Right ventricle myocardium superior (tissue), 1 donor: ENCODE measurements around the gene PHETA1. TPM values are rescaled to one million over a fixed set of nuclear protein-coding genes. Genes with fewer than 3 reads are reported as not detected.
"Not testable (repeated sequence)": the region's sequence is repeated elsewhere in the genome, so short reads cannot be mapped to it uniquely, and the experiment has no call there.

Experiments
- ATAC-seq: fragments of 200-7000 bp; cut with Tn5 transposase; one replicate; pipeline ENCODE4 v1.9.1; 2020; ENCODE audit warnings: mild to moderate bottlenecking; ENCODE audit not compliant: poor library complexity
- DNase-seq: peaks from one replicate; pipeline ENCODE4 v3.0.0-alpha.2; 2020
- intact Hi-C: fragments of 100-400 bp; cut with DNase I; formaldehyde crosslinking; loops from one replicate; pipeline ENCODE4 v1.11.2; 2022
- total RNA-seq: library from RNA; stranded (reverse); fragmentation: NEBNext Ultra II Directional; extraction: Animal tissue kit (Norgen Biotek cat#: 25700); gene quantifications from one replicate; pipeline ENCODE4 v1.2.1, GENCODE V29; 2021
- donor health status: DM: no; HTN: yes; CAD: no; lungs with severe emphysema.

The PHETA1 gene
- total RNA-seq, 1 donor from 2014 or later, result 35.1 TPM

DNA sequence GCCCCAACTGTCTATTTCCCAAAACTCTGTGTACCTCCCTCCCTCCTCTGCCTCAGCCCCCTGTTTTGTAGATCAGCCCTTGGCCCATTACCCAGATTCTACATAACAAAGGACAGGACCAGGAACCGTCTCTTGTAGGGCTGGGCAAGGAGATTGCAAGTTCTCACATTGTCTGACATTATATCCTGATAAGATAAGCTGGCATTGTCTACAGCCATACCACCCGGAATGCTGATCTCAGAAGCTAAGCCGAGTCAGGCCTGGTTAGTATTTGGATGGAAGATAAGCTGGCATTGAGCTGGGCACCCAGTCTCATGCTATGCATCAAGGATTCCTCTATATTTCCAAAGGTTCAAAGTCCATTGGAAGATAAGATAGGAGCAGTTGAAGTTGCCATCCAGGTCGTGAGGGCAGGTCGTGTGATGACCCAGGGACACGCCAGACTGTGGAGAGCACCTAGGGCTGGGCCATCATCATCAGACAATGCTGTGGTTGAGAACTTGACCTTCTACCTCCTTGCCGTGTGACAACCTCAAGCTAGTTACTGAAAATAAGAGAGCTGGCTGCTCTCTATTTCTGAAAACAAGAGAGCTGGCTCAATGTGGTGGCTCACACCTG lies 29.5 kb downstream of the PHETA1 start:
- intact Hi-C loops, result no loop called here
- ATAC-seq (no peak), DNase-seq (no peak)

DNA sequence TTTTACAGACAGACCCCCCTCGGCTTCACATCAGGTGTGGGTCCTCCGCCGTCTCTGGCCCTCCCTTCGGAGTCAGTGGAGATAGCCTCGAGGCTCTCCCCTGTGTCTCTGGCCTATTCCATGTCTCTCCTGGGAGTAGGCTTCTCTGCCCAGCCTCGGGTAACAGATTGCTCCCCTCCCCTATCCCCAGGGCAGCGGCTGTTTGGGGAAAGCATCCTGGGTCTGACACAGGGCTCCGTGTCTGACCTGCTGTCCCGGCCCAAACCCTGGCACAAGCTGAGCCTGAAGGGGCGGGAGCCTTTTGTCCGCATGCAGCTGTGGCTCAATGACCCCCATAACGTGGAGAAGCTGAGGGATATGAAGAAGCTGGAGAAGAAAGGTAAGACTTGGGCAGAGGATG lies 30.8 kb downstream of the PHETA1 start:
- DNase-seq (no peak), ATAC-seq (no peak)
- intact Hi-C loops, result no loop called here

DNA sequence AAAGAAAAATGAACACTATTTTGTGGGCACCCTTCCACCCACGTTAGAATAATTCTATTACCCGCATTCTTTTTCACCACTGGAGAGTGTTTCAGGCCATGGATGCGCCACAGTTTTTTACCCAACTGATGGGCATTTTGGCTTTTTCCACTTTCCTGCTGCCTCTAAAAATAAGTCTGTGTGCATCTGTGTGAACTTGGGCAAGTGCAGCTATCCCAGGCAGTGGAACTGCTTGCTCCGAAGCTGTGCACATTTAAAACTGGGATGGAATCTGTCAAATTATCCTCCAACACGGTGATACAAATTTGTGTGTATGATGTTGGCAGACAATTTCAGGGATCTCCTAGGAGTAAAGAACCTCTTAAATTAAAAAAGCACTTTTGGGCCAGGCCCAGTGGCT lies 31.5 kb downstream of the PHETA1 start:
- no peak for DNase-seq
- ATAC-seq, result no peak

GRCh38 chr12:111336411-111336810 lies 32.5 kb downstream of the PHETA1 start:
- not testable (repeated sequence) for ATAC-seq

More for the DNA sequence above, 31.5 kb downstream of the PHETA1 start:
- intact Hi-C loops, result no loop called here

GRCh38 chr12:111335811-111336210 lies 33.1 kb downstream of the PHETA1 start:
- no peak for DNase-seq
- intact Hi-C loops, result no loop called here
- ATAC-seq, result no peak

More at GRCh38 chr12:111336411-111336810, 32.5 kb downstream of the PHETA1 start:
- intact Hi-C loops, DNase-seq: not testable (repeated sequence)

GRCh38 chr12:111335301-111335700 lies 33.6 kb downstream of the PHETA1 start:
- intact Hi-C loops, ATAC-seq, DNase-seq: not testable (repeated sequence)

- ATAC-seq (no peak), DNase-seq (no peak)
Measured at GRCh38 chr12:111334393-111334915, 34.4 kb downstream of the PHETA1 start.

DNA sequence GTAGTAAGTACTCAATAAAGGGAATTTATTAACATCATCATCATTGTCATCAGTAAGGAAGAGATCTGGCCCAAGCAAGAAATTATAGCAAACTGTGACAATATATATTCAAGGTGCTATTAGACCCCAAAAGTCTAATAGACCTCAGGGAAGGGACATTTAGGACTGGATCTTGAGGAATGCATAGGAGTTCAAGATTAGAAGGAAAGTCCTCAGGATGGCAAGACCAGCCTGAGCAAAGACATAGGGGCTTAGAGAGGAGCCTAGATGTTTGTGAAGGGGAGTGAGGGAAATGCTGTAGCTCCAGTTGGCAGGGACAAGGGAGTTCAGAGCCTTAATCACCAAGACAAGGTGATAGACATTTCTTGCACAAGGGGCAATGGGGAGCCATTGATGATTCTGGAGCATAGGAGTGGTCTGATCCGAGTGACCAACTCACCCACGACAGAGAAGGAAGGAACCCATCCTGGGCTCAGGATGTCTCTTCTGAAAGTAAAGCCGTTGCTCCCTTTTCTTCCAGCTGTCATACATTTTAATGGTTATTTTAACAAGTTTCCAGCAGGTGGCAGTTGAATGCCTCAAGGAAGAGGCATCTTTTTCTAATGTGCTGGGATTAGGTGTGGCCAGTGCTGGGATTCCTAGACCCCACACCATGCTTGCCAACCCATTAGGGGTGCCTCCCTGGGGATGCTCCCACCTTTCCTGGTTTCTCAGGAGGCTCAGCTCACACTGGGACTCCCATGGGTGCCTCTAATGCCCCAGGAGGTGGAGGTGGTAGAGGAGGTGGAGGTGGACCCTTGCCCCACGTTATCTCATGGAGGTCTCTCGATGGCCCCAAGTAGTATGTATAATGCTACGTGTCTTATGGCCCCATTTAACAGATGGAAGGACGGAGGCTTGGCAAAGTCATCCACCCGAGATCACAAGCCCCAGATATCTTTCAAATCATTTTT lies 37.8 kb downstream of the PHETA1 start:
- ATAC-seq, result peak; percentile 42
- DNase-seq, result no peak
- intact Hi-C loops, result no loop called here

More at GRCh38 chr12:111334393-111334915, 34.4 kb downstream of the PHETA1 start:
- intact Hi-C loops, result no loop called here

GRCh38 chr12:111328138-111328537 lies 40.8 kb downstream of the PHETA1 start:
- no peak for DNase-seq
- intact Hi-C loops, result no loop called here
- no peak for ATAC-seq

DNA sequence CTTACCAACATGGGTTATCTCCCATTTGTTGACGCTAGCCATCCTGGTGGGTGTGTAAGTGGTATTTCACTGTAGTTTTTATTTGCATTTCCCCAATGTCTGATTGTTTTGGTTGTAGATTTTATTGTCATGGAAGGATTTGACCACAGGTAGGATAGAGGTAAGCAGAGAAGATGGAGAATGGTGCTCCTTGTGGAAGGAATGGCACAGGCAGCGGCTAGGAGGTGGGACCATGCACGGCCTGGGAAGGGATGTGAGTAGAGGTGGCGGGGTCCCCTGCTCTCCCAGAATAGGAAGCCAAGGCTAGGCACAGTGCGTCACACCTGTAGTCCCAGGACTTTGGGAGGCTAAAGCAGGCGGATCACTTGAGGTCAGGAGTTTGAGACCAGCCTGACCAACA lies 41.4 kb downstream of the PHETA1 start:
- ATAC-seq (no peak), DNase-seq (no peak)
- intact Hi-C loops, result no loop called here

DNA sequence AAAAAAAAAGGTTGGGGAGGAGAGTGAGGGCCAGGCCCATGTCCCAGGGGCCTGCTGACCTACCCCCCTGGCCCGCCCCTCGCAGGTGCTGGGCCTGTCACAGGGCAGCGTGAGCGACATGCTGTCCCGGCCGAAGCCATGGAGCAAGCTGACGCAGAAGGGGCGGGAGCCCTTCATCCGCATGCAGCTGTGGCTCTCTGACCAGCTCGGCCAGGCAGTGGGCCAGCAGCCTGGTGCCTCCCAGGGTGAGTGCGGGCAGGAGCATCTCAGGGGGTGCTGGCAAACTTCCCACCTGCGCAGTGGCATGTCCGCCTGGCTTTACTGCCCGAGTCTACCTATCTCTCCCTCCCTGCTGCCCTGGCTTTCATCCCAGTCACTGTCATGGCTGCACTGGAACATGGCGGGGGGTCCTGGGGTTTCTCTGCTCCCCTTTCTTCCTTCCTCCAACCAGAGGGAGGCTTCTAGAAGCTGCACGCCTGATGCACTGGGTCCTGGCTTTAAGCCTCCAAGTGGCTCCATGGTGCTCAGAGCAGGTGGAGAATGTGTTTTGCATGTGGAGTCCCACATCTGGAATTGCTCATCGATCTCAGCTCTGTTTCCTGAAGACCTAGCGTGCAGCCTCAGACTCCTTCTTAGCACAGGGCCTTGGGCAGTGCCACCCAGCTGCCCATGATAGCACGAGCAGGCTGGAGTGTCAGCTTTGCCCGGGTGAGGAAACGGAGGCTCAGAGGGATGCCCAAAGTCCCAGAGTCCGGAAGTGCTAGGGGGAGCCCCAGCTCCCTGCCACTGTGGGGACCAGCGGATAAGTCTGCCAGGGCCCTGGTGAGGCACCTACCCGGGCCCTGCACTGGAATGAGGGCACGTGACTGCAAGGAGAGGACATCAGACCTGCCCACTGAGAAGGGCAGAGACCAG lies 46.3 kb downstream of the PHETA1 start:
- DNase-seq, result peak; percentile 54
- intact Hi-C loops, result no loop called here
- peak; percentile 70 for ATAC-seq

DNA sequence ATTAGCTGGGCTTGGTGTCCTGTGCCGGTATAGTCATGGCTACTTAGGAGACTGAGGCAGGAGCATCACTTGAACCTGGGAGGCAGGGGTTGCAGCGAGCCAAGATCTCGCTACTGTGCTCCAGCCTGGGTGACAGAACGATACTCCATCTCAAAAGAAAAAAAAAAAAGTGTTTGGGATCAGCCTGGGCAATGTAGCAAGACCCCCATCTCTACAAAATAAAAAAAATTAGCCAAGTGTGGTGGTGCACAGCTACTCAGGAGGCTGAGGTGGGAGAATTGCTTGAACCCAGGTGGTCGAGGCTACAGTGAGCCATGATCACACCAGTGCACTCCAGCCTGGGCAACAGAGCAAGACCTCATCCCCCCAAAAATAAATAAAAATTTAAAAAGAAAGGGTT lies 47.6 kb downstream of the PHETA1 start:
- intact Hi-C loops, result no loop called here

DNA sequence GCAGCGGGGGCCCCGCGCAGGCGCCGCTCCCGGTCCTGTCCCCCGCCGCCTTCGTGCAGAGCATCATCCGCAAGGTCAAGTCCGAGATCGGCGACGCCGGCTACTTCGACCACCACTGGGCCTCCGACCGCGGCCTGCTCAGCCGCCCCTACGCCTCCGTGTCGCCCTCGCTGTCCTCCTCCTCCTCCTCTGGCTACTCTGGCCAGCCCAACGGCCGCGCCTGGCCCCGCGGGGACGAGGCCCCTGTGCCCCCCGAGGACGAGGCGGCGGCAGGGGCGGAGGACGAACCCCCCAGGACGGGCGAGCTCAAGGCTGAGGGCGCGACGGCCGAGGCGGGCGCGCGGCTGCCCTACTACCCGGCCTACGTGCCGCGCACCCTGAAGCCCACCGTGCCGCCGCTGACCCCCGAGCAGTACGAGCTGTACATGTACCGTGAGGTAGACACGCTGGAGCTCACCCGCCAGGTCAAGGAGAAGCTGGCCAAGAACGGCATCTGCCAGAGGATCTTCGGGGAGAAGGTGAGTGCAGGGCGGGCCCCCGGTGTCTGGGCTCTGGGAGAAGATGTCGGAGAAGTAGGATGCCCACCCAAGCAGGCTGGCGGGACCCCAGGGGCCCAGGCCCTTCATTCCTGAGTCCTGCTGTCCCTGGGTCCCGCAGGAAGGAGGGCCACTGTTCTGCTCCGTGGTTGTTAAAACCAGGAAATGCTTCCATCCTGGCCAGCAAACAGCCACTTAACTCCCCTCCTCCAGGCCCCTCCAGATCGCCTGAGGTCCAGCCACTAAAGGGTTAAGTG lies 48.4 kb downstream of the PHETA1 start:
- no peak for DNase-seq
- intact Hi-C loops, result no loop called here
- ATAC-seq, result no peak

More for the DNA sequence above, 47.6 kb downstream of the PHETA1 start:
- DNase-seq (no peak), ATAC-seq (no peak)

GRCh38 chr12:111319600-111320257 lies 49.2 kb downstream of the PHETA1 start:
- intact Hi-C loops, result no loop called here
- ATAC-seq, result no peak
- DNase-seq, result no peak

GRCh38 chr12:111318450-111318849 lies 50.4 kb downstream of the PHETA1 start:
- DNase-seq (no peak), ATAC-seq (no peak)
- intact Hi-C loops, result no loop called here

- ATAC-seq (no peak), DNase-seq (no peak)
- intact Hi-C loops, result no loop called here
Measured at GRCh38 chr12:111316671-111317070, 52.2 kb downstream of the PHETA1 start.

DNA sequence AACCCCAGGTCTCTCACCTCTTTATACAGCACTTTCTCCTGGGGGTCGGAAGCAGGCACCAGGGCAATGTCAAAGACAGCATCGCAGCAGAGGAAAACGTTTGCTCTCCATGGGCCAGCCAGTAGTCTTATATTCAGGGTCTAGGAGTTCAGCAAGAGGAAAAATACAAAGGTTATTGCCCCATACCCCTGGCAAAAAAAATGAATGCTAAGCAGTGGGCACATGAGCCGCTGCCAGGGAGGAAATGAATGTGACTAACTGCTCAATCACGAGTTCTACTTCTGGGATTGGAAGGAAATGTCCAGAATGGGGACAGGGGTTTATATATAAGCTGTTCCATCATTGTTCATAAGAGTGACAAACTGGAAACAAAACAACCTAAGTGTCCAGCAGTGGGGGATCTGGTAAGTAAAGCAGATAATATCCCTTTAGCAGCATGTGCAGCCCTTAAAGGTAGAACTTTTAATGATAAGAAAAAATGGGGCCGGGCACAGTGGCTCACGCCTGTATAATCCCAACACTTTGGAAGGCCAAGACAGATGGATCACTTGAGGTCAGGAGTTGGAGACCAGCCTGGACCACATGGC lies 53.8 kb downstream of the PHETA1 start:
- intact Hi-C loops, result loop anchor here (2.0 to 5.0 kb wide), 3 partner anchors 293 to 420 kb away; no protein-coding TSS in a partner anchor
- DNase-seq, result no peak

More for the DNA sequence above, 53.8 kb downstream of the PHETA1 start:
- ATAC-seq, result peak; percentile 22
